Osteoblast (primary cell): ENCODE measurements around the gene KLHDC7B. TPM values are rescaled to one million over a fixed set of nuclear protein-coding genes. Genes with fewer than 3 reads are reported as not detected.
A peak's percentile ranks its signal among the peaks of the same experiment; 100 is the strongest.

Experiments
- DNase-seq: peaks from one replicate; pipeline ENCODE4 v3.0.0; 2011; ENCODE audit warnings: low spot score, mixed read lengths; ENCODE audit not compliant: insufficient read length; ENCODE audit errors: missing footprints
- H2AFZ ChIP-seq: 2 replicates; pipeline ENCODE4 v1.6.0; 2011; ENCODE audit warnings: mild to moderate bottlenecking, low read length
- H3K27ac ChIP-seq: 2 replicates; pipeline ENCODE4 v1.5.1; 2011; ENCODE audit warnings: mild to moderate bottlenecking, low read depth, low read length, moderate library complexity
- H3K27me3 ChIP-seq: 2 replicates; pipeline ENCODE4 v1.6.0; 2012; ENCODE audit warnings: mild to moderate bottlenecking, control low read depth, inconsistent platforms, low read length, moderate library complexity; ENCODE audit not compliant: insufficient read depth
- H3K36me3 ChIP-seq: 2 replicates; pipeline ENCODE4 v1.5.1; 2011; ENCODE audit warnings: mild to moderate bottlenecking, low read length, control low read depth, moderate library complexity; ENCODE audit not compliant: insufficient read depth
- H3K4me1 ChIP-seq: 2 replicates; pipeline ENCODE4 v1.5.1; 2011; ENCODE audit warnings: mild to moderate bottlenecking, low read length, control low read depth, moderate library complexity; ENCODE audit not compliant: insufficient read depth
- H3K4me2 ChIP-seq: 2 replicates; pipeline ENCODE4 v1.6.0; 2011; ENCODE audit warnings: mild to moderate bottlenecking, low read length; ENCODE audit not compliant: insufficient read depth
- H3K4me3 ChIP-seq: fragments of 200-600 bp; sonication (generic); 3 replicates; pipeline ENCODE4 v1.5.1; 2012; ENCODE audit warnings: mild to moderate bottlenecking, low read length, inconsistent platforms; ENCODE audit not compliant: insufficient read depth
- H3K79me2 ChIP-seq: 2 replicates; pipeline ENCODE4 v1.6.0; 2012; ENCODE audit warnings: mild to moderate bottlenecking, low read length, control low read depth, inconsistent platforms; ENCODE audit not compliant: insufficient read depth
- H3K9me3 ChIP-seq: 2 replicates; pipeline ENCODE4 v1.5.1; 2011; ENCODE audit warnings: low read depth, low read length, control low read depth
- H4K20me1 ChIP-seq: 2 replicates; pipeline ENCODE4 v1.6.0; 2012; ENCODE audit warnings: mild to moderate bottlenecking, low read length, control low read depth; ENCODE audit not compliant: insufficient read depth
- total RNA-seq: library from RNA; depleted of rRNA; stranded (reverse); fragments of >200 nt; gene quantifications from 2 replicates; pipeline ENCODE4 v1.2.3, GENCODE V29; 2012
- TF ChIP-seq, protein P1 (sequence below): IDR thresholded peaks from 2 replicates; pipeline ENCODE4 v1.5.1; 2011; ENCODE audit warnings: mild to moderate bottlenecking, low read depth, low read length, moderate library complexity; ENCODE audit errors: extremely low read depth

Gene KLHDC7B
- total RNA-seq, 1 donor: 0.72 TPM

DNA sequence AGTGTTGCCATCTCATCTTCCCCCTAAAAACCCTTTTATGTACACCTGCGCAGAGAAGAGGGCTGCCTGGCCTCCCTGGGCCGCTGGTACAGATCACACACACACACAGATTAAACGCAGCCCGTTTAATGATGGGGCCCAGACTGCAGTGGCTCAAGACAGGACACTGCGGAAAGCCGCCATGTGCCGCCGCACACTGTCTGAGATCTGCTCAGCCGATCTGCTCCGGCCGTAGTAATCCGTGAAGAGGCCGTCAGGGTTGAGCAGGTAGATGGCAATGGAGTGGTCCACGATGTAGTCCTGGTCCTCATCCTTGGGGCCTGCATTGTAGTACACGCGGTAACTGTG, 22.3 kb upstream of the KLHDC7B start:
- peaks cover 30% of the 10 kb centered on the region for H3K79me2 ChIP-seq
- H2AFZ ChIP-seq: no peak overlapping the region
- TF ChIP-seq, protein P1, sequence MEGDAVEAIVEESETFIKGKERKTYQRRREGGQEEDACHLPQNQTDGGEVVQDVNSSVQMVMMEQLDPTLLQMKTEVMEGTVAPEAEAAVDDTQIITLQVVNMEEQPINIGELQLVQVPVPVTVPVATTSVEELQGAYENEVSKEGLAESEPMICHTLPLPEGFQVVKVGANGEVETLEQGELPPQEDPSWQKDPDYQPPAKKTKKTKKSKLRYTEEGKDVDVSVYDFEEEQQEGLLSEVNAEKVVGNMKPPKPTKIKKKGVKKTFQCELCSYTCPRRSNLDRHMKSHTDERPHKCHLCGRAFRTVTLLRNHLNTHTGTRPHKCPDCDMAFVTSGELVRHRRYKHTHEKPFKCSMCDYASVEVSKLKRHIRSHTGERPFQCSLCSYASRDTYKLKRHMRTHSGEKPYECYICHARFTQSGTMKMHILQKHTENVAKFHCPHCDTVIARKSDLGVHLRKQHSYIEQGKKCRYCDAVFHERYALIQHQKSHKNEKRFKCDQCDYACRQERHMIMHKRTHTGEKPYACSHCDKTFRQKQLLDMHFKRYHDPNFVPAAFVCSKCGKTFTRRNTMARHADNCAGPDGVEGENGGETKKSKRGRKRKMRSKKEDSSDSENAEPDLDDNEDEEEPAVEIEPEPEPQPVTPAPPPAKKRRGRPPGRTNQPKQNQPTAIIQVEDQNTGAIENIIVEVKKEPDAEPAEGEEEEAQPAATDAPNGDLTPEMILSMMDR: no peak
- peak; percentile 58 for DNase-seq
- H3K4me2 ChIP-seq: no peak overlapping the region
- H3K4me1 ChIP-seq: peaks cover 13% of the 10 kb centered on the region
- H3K36me3 ChIP-seq: peaks cover 25% of the 10 kb centered on the region
- no peak overlapping the region for H3K4me3 ChIP-seq
- H3K27ac ChIP-seq: no peak overlapping the region
- no peaks in the 10 kb centered on the region for H3K27me3 ChIP-seq
- peaks cover 23% of the 10 kb centered on the region for H4K20me1 ChIP-seq
- H3K9me3 ChIP-seq: no peaks in the 10 kb centered on the region

DNA sequence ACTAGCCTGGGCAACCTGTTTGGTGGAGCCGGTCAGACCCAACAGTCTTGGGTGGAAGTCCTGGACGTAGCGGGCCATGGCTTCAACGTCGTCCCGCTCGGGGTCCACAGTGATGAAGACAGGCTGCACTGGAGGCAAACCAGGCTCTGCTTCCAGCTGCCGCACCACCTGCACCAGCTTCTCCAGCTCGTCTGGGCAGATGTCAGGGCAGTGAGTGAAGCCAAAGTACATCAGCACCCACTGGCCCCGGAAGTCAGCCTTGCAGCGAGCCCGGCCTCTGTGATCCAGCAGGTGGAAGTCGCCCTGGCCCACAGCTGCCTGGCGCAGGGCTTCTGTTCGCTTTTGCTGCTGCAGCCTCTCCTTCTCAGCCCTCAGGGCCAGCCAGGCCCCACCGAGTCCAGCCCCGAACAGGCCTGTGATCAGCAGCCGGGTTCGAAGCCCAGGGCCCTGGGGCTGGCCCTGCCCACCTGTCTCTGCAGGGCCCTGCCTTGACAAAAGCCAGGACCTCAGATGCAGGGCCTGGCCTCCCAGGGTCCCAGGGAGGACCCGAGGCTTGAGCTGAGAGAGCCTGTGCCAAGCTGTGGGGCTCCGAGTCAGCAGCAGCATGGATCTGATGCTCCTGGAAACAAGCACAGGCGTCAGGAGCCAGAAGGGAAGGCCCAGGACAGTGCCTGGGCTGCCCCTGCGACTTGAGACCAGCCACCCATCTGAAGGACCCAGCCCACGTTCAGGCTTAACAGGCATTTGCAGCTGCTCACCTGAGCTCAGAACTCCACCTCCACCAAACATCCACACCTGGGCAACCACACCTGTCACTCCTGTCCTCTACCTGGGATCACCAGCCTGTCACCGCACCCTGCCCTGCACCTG, 21.7 kb upstream of the KLHDC7B start:
- peaks cover 18% of the 10 kb centered on the region for H3K36me3 ChIP-seq
- H2AFZ ChIP-seq: no peak overlapping the region
- H3K9me3 ChIP-seq: no peaks in the 10 kb centered on the region
- peak overlapping the region; percentile 96 for H3K4me2 ChIP-seq
- H3K27ac ChIP-seq: peak overlapping the region; percentile 78
- H4K20me1 ChIP-seq: peaks cover 28% of the 10 kb centered on the region
- peaks cover 30% of the 10 kb centered on the region for H3K79me2 ChIP-seq
- TF ChIP-seq, protein P1: no peak
- peak overlapping the region; percentile 86 for H3K4me3 ChIP-seq
- H3K27me3 ChIP-seq: no peaks in the 10 kb centered on the region
- H3K4me1 ChIP-seq: peaks cover 13% of the 10 kb centered on the region
- DNase-seq: peak; percentile 85

DNA sequence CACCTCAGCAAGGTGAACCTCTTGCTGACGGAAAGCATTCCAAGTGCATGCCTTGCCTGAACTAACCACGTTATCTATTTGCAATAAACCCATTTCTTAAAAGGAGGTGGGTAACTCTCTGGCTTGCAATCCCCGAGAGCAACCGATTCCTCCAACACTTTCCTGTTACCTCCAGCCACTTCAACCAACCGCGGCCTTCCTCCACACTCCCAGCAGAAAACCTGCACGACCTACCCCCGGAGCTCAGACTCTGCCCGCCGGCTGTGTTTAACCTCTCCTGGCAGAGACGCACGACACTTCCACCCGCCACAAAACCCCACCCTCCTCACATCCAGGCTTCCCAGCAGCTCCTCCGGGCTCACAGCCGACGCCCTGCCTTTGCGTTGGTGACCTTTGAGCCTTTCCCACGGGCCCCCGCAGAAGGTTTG, 21.0 kb upstream of the KLHDC7B start:
- peak overlapping the region; percentile 78 for H3K27ac ChIP-seq
- TF ChIP-seq, protein P1: no peak
- peak overlapping the region; percentile 65 for H2AFZ ChIP-seq
- peaks cover 30% of the 10 kb centered on the region for H3K79me2 ChIP-seq
- H3K4me1 ChIP-seq: peaks cover 13% of the 10 kb centered on the region
- H3K9me3 ChIP-seq: no peaks in the 10 kb centered on the region
- H3K27me3 ChIP-seq: no peaks in the 10 kb centered on the region
- peaks cover 15% of the 10 kb centered on the region for H3K36me3 ChIP-seq
- peak overlapping the region; percentile 96 for H3K4me2 ChIP-seq
- H4K20me1 ChIP-seq: peaks cover 29% of the 10 kb centered on the region
- no peak for DNase-seq
- H3K4me3 ChIP-seq: peak overlapping the region; percentile 86

DNA sequence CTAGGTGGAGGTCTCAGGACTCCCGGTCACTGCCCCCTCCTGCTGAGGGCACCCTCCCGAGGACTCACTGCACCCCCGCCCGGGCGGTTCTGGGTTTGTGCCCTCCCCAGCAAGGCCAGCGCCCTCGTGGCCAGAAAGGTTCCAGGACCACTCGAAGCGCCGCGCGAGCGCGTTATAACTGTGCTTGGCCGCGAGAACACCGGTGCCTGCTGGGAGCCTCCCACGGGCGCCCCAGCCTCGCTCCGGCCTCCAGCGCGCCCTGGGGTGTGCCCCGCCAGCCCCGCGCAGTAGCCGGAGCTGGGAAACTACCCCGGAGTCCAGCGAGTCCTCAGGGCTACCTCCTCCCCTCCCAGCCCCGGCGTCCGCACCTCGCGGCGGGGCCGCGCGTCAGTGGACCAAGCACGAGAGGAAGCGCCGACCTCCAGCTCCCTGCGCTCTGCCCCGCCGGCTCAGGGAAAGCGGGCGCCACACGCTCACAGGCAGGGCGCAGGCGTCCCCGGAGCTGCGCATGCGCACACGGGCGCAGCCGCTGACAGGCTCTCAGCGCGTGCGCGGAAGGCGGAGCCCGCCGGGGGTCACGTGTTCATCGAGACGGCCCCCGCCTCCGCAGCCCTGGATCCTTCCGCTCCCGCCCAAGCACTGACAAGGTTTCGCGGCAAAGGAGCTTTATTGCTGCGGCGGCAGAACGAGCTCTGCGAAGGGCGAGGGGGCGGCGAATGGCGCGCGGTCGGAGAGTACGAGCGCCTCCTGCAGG, 20.4 kb upstream of the KLHDC7B start, which contains the start of gene SCO2:
SCO2 (minus strand) TSS at position 495 of the 754 bp plus-strand sequence. CDS start 1,187 bp downstream, outside the sequence.
- Histone ChIP-seq H3K36me3 (peaks cover 15% of the 10 kb centered on the region), H3K4me3 (peak within 1 kb of the TSS; percentile 86), H3K9me3 (no peaks in the 10 kb centered on the region), H3K27me3 (no peaks in the 10 kb centered on the region), H2AFZ (peak within 1 kb of the TSS; percentile 65), H3K27ac (peak within 1 kb of the TSS; percentile 78), H3K4me2 (peak within 1 kb of the TSS; percentile 96), H3K4me1 (peaks cover 14% of the 10 kb centered on the region), H4K20me1 (peaks cover 29% of the 10 kb centered on the region), H3K79me2 (peaks cover 30% of the 10 kb centered on the region)
- DNase-seq: peak; percentile 100
- TF ChIP-seq, protein P1: peak; percentile 42
